NB4 (cell line): ENCODE measurements around the gene ADGRB2.

Source experiments
- DNase-seq: peaks from one replicate; pipeline ENCODE4 v3.0.0; 2010; ENCODE audit warnings: low read depth
- H3K4me3 ChIP-seq: one replicate; pipeline ENCODE4 v1.5.1; 2011; ENCODE audit warnings: mild to moderate bottlenecking, low read depth, low read length, moderate library complexity
- MAX ChIP-seq: IDR thresholded peaks from 2 replicates; pipeline ENCODE4 v1.6.1; 2011; ENCODE audit warnings: low read depth, low read length
- MYC ChIP-seq: IDR thresholded peaks from 2 replicates; pipeline ENCODE4 v1.6.1; 2011; ENCODE audit warnings: low read depth, low read length
- POLR2A ChIP-seq: IDR thresholded peaks from 2 replicates; pipeline ENCODE4 v1.6.1; 2011; ENCODE audit warnings: mild to moderate bottlenecking; ENCODE audit not compliant: insufficient read length; ENCODE audit errors: extremely low read depth
- TF ChIP-seq, protein P1 (sequence below): IDR thresholded peaks from one replicate; pipeline ENCODE4 v1.5.1; 2012; ENCODE audit warnings: low read depth, low read length

ADGRB2 gene

GRCh38 chr1:31799895-31800673 is 35.9 kb upstream of the ADGRB2 start:
- TF ChIP-seq MAX (no peak), POLR2A (no peak), MYC (no peak)
- TF ChIP-seq, protein P1, sequence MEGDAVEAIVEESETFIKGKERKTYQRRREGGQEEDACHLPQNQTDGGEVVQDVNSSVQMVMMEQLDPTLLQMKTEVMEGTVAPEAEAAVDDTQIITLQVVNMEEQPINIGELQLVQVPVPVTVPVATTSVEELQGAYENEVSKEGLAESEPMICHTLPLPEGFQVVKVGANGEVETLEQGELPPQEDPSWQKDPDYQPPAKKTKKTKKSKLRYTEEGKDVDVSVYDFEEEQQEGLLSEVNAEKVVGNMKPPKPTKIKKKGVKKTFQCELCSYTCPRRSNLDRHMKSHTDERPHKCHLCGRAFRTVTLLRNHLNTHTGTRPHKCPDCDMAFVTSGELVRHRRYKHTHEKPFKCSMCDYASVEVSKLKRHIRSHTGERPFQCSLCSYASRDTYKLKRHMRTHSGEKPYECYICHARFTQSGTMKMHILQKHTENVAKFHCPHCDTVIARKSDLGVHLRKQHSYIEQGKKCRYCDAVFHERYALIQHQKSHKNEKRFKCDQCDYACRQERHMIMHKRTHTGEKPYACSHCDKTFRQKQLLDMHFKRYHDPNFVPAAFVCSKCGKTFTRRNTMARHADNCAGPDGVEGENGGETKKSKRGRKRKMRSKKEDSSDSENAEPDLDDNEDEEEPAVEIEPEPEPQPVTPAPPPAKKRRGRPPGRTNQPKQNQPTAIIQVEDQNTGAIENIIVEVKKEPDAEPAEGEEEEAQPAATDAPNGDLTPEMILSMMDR: no peak
- no peak for DNase-seq
- H3K4me3 ChIP-seq: no peak overlapping the region

GRCh38 chr1:31799196-31799894 is 35.2 kb upstream of the ADGRB2 start:
- no peak for DNase-seq
- TF ChIP-seq POLR2A (no peak), MAX (no peak), MYC (no peak)
- TF ChIP-seq, protein P1: no peak
- H3K4me3 ChIP-seq: no peak overlapping the region

GRCh38 chr1:31798433-31799195 is 34.5 kb upstream of the ADGRB2 start:
- TF ChIP-seq, protein P1: no peak
- TF ChIP-seq MYC (no peak), MAX (no peak)
- DNase-seq: peak; percentile 39
- no peak overlapping the region for H3K4me3 ChIP-seq

DNA sequence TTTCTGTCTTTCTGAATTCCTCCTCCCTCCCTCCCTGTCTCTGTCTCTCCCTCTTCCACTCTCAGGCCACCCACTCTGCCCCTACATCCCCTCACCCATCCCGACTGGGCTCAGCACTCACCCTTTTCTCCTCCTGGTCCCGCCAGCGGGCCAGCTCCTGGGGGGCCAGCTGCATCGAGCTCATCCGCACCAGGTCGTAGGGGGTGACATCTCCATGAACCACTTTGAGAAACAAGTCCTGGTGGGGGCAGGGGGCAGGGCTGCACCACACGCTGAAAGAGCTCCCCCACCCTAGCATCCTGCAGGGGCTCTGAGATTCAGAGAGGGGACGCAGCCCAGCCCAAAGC is 33.9 kb upstream of the ADGRB2 start:
- no peak overlapping the region for H3K4me3 ChIP-seq
- TF ChIP-seq MAX (no peak), MYC (no peak), POLR2A (no peak)
- TF ChIP-seq, protein P1: no peak
- DNase-seq: no peak

DNA sequence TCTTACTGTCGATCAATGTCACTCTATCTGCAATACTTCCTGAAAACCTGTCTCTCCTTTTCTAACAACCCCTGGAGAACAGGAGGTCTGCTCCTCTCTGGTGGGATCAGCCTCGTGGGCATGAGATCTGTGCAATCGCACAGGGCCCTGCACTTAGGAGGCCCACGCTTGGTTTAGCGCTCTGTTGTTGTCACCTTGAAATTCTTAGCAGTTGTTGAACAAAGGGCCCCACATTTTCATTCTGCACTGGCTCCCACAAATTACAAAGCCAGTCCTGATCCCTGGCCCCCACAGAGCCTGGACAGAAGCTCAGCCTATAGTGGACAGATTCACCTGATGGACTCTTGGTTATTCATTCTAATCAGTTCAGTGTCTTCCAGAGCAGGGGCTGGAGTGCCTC is 33.1 kb upstream of the ADGRB2 start:
- DNase-seq: no peak
- TF ChIP-seq POLR2A: no peak
- TF ChIP-seq MAX: no peak
- TF ChIP-seq, protein P1: no peak
- no peak for TF ChIP-seq MYC
- H3K4me3 ChIP-seq: no peak overlapping the region
